Panc1 (cell line): Measurements from ENCODE around the gene TRIM8.

ENCODE experiments used
- CTCF ChIP-seq: fragments of 450-650 bp; IDR thresholded peaks from 2 replicates; pipeline ENCODE4 v1.5.1; 2017; ENCODE audit warnings: mild to moderate bottlenecking
- SIN3A ChIP-seq: IDR thresholded peaks from 2 replicates; pipeline ENCODE4 v1.6.1; 2012; ENCODE audit warnings: low read depth, mild to moderate bottlenecking, low read length, moderate library complexity, borderline replicate concordance; ENCODE audit not compliant: insufficient read depth

- TF ChIP-seq SIN3A (no peak), CTCF (no peak)
Observed at GRCh38 chr10:102696736-102697135, 52.5 kb downstream of the TRIM8 start.
